Measurements from ENCODE around the gene SYNJ1. TPM values are rescaled to one million over a fixed set of nuclear protein-coding genes. Genes with fewer than 3 reads are reported as not detected.
"Not testable (repeated sequence)": the region's sequence is repeated elsewhere in the genome, so short reads cannot be mapped to it uniquely, and the experiment has no call there.

Gene SYNJ1
- total RNA-seq, 2 donors from 2014 or later, result 12.4 to 29.3 TPM

DNA sequence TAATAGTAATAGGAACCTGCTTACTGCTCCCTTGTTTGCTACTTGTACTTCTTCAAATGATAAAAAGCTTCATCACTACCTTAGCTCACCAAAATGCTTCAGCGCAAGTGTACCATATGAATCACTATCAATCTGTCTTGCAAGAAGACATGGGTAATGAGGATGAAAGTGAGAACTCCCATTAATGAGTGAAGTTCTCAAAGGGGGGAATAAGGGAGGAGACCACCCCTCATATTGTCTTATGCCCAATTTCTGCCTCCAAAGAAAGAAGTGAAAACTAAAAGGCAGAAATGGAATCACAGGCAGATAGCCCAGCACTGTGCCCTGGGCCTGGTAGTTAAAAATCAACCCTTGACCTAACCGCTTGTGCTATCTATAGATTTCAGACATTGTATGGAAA, 63.7 kb downstream of the SYNJ1 start:
- not testable (repeated sequence) for H3K9me3 Mint-ChIP-seq; H3K27ac Mint-ChIP-seq; DNase-seq (ENCODE audit: low spot score in 2 of 2); ATAC-seq
- H3K36me3 Mint-ChIP-seq, result peaks cover 25 to 51% of the 10 kb centered on the region in 2 donors

DNA sequence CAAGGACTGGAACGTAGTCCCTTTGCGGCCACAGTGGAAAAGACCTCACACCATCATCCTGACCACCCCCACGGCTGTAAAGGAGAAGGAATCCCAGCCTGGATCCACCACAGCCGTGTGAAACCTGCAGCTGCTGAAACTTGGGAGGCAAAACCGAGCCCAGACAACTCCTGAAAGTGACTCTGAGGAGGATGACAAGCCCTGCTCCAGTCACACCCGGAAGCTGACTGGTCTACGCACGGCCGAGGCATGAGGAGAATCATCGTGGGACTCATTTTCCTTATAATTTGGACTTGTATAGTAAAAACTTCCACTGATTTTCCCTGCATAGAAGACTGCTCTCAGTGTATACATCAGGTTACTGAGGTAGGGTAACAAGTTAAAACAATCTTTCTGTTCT, 65.8 kb downstream of the SYNJ1 start:
- not testable (repeated sequence) for H3K9me3 Mint-ChIP-seq; H3K27ac Mint-ChIP-seq; DNase-seq (ENCODE audit: low spot score in 2 of 2); ATAC-seq
- H3K36me3 Mint-ChIP-seq, result peaks cover 36 to 45% of the 10 kb centered on the region in 2 donors

DNA sequence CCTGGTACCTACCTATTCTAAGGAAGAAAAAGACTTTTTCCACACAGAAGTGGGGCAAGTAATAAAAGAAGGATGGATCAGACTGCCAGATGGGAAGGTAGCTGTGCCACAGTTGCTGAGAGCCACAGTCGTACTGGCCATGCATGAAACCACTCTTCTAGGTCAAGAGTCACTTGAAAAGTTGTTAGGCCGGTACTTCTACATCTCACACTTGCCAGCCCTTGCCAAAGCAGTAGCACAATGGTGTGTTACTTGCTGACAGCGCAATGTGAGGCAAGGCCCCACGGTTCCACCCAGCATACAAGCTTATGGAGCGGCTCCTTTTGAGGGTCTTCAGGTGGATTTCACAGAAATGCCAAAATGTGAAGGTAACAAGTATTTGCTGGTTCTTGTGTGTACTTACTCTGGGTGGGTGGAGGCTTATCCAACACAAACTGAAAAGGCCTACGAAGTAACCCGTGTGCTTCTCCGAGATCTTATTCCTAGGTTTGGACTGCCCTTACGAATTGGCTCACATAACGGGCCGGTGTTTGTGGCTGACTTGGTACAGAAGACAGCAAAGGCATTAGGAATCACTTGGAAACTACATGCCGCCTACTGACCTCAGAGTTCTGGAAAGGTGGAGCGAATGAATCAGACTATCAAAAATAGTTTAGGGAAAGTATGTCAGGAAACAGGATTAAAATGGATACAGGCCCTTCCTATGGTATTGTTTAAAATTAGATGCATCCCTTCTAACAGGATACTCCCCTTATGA, 66.6 kb downstream of the SYNJ1 start:
- DNase-seq (ENCODE audit: low spot score in 2 of 2); H3K9me3 Mint-ChIP-seq; H3K27ac Mint-ChIP-seq; ATAC-seq: not testable (repeated sequence)
- H3K36me3 Mint-ChIP-seq, result peaks cover 35 to 48% of the 10 kb centered on the region in 2 donors

DNA sequence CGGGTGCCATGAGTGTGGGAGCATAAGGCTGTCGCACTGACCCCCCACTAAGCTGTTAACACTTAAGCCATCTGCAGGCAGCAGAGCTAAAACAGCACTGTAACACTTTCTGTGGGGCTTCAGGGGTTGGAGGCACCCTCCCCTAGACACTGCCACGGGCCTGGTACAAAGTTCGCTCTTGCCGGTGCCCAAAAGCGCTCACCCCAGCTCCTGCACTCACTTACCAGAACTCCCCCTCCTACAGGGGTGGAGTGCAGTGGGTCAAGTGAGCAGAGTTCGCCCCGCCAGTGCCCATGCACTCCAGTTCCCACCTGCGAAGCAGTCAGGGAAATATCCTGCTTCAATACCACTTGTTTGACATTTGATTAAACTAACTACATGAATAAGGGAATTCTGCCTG, 69.3 kb downstream of the SYNJ1 start:
- no peak for ATAC-seq
- DNase-seq (ENCODE audit: low spot score in 2 of 2), result no peak
- H3K36me3 Mint-ChIP-seq, result peaks cover 11 to 21% of the 10 kb centered on the region in 2 donors
- H3K27ac Mint-ChIP-seq, result peak overlapping the region in 1 of 2 donors; percentile 39
- no peaks in the 10 kb centered on the region for H3K9me3 Mint-ChIP-seq

DNA sequence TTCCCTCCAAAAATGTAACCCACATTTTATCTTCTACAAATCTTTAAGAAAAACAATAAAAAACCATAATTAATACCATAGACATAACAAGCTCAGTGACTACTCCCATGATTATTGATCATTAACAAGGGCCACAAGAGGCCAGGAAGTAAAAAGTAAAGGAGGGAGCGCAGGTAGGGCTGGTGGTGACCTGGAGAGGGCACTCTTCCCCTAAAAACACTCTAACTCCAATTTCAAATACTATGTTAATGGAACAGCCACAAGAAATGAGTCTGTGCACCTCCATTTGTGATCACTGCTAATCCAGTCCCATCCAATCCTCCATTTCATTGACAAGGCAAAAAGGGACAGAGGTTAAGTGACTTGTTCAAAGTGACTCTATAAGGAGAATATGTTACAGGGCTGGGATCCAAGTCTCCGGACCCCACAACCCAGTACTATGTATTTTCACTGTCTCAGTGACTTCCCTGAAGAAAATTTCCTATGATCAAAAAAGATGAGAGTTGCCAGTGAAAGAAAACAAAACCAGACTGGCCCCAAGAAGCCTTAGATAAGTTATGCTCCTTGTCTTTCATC, 74.4 kb downstream of the SYNJ1 start:
- ATAC-seq (peak; percentile 58 to 69), DNase-seq (ENCODE audit: low spot score in 2 of 2) (peak in 1 of 2 donors; percentile 18)
- Mint-ChIP-seq H3K36me3 (peaks cover 4 to 5% of the 10 kb centered on the region in 2 donors), H3K27ac (peak overlapping the region in 1 of 2 donors; percentile 1), H3K9me3 (no peaks in the 10 kb centered on the region)

DNA sequence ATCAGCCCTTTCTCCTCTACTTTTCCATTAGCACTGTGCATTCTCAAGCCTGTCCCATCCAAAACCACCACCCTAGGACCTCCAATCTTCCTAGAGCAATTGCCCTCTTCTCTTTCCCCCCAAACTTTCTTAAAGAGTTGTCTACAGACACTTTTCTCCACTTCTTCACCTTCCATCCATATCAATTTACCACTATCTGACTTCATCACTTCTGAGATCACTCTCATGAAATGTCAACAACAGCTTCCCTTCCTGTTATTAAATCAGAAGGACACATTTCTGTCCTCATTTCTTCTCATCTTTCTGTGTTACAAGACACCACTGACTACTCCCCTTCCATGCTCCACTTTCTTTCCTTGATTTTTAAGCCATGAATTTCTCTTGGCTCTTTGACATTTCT, 79.6 kb downstream of the SYNJ1 start:
- Mint-ChIP-seq H3K36me3 (no peaks in the 10 kb centered on the region), H3K27ac (no peak overlapping the region), H3K9me3 (no peaks in the 10 kb centered on the region)
- ATAC-seq (no peak), DNase-seq (ENCODE audit: low spot score in 2 of 2) (no peak)

DNA sequence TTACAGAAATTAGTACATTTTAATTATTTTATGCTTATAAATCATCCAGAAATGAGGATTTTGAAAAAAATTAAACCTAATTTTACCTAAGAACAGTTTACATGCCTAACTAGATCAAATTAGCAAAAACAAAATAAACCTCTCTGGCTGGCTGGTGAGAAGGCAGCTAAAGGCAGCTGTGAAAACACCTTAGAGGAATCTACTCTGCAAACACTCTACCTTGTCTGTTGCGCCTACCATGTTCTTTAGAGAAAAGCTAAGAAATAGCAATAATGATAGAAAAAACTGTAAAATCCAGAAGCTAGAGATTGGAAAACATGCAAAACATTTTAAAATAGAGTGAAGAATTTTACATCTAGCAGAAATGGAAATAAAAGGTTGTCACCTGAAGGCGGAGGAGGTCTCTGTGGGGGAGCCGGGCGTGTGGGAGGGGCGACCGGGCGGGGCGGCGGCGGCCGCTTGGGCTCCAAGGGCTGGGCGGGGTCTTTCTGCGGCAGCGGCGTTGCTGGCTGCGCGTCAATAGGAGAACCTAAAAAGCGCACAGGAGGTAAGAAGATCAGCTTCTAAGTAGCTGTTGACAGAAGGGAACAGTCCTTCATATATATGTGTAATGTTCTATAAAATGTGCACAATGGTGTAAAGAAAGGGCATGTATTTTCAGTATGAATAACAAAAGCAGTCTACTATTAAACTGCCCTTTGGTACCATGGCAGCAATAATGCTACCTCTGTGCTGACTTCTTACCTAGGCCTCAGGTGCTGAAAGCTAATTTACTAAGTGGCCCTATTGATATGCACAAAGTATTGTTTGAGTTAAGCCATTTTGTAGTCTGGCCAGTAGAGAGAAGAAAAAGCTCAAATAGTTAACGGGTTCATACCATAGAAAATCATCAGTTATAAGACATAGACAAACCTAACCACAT, 82.3 kb downstream of the SYNJ1 start:
- DNase-seq (ENCODE audit: low spot score in 2 of 2) (no peak), ATAC-seq (no peak)
- Mint-ChIP-seq H3K9me3 (no peaks in the 10 kb centered on the region), H3K27ac (no peak overlapping the region), H3K36me3 (no peaks in the 10 kb centered on the region)

DNA sequence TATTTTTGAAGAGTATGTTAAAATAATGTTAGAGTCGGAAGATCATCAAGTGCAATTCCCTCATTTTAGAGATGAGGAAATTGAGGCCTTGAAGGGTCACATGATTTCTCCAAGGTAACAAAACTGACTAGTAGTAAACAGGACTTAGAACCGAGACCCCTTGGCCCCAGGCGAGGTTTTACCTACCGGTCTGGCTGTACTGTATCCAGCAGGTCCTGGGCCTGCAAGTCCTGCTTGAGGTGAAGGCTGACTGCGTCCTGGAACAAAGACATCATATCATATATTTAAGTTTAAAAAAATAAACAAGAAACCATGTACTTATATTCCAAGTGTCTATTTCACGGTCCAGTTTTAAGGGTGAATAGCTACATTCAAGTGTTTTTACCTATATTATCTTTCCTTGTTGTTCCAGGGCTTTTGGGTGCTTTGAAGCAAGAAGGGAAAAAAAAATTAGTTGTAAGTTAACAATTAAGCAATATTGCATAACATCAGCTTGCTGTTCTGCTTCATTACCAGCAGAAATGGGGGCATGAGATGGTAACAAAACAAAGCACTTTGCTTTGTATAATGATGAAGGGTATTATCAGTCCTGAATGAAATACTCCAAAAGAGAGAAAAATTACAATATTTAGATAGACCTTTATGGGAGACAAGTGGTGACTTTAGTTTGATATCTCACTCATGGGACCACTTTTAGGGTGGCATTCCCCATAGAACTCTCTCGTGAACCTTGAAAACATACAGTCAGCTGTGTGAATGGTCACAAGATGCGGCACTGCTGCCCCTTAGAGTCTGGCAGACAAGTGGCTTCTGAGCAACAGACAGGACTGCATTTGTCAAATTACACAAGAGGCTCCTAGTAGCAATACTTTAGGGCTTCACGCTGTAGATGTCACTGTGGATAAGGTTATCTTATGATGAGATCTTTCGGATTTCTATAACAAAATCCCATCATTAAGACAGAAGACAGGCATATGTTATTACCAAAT, 85.8 kb downstream of the SYNJ1 start:
- Mint-ChIP-seq H3K27ac (no peak overlapping the region), H3K36me3 (no peaks in the 10 kb centered on the region), H3K9me3 (no peaks in the 10 kb centered on the region)
- DNase-seq (ENCODE audit: low spot score in 2 of 2) (no peak), ATAC-seq (no peak)

DNA sequence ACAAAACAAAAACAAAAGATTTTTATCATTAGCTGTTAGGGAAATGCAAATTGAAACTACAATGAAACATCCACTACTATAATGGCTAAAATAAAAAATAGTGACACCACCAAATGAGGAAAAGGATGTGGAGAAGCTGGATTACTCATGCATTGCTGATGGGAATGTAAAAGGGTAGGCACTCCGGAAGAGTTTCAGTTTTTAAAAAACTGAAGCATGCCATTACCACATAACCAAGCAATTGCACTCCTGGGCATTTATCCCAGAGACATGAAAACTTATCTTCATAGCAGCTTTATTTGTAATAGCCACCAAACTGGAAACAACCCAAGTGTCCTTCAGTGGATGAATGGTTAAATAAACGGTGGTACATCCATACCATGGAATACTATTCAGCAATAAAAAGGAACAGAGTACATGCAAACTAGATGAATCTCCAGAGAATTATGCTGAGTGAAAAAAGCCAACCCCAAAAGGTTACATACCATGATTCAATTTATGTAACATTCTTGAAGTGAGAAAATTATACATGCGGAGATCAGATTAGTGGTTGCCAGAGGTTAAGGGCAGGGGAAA, 101.1 kb downstream of the SYNJ1 start:
- DNase-seq (ENCODE audit: low spot score in 2 of 2), result no peak

DNA sequence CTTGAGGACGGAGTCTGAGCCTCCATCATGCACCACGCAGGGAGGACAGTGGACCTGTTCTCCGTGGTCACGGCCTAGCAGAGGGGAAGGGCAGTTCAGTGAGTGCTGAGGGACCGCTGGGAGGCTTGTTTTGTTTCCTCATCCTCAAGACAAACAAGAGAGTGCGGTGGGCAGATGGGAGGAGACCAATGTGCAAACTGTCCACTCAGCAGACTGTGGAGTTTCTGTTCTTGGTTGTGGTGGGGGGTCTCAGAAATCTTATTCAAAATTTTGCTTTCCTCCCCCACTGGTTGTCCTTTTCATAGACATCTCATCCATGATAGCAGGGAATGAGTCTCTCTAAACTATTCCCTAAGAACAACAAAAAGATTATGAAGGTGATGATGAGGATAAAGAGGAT, 109.6 kb downstream of the SYNJ1 start:
- not testable (repeated sequence) for ATAC-seq; H3K27ac Mint-ChIP-seq; DNase-seq (ENCODE audit: low spot score in 2 of 2); H3K36me3 Mint-ChIP-seq; H3K9me3 Mint-ChIP-seq

More for the DNA sequence above, 101.1 kb downstream of the SYNJ1 start:
- H3K36me3 Mint-ChIP-seq, result no peaks in the 10 kb centered on the region
- no peak overlapping the region for H3K27ac Mint-ChIP-seq
- no peaks in the 10 kb centered on the region for H3K9me3 Mint-ChIP-seq
- no peak for ATAC-seq

DNA sequence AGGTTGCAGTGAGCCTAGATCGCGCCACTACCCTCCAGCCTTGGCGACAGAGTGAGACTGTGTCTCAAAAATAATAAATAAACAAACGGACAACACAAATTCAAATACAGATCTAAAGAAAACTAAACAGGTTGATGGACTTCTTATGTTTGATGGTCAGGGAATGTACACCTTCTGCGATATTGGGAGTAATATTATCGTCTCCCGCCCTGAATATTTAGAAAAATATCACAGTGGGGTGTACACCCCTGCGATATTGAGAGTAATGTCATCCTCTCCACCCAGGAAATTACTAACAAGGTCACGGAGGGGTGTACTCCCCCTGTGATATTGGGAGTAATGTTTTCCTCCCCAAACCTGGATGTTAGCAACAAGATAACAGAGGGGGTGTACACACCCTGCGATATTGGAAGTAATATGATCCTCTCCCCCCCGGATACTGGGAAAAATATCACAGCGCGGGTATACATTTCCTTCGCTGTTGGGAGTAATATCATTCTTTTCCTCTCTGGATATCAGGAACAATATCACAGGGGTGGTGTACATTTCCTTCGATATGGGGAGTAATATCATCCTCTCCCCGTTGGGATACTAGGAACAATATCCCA, 114.3 kb downstream of the SYNJ1 start:
- Mint-ChIP-seq H3K27ac (peak overlapping the region; percentile 95 to 96), H3K36me3 (peaks cover 8 to 20% of the 10 kb centered on the region in 2 donors), H3K9me3 (no peaks in the 10 kb centered on the region)
- ATAC-seq, result no peak
- DNase-seq (ENCODE audit: low spot score in 2 of 2), result no peak

DNA sequence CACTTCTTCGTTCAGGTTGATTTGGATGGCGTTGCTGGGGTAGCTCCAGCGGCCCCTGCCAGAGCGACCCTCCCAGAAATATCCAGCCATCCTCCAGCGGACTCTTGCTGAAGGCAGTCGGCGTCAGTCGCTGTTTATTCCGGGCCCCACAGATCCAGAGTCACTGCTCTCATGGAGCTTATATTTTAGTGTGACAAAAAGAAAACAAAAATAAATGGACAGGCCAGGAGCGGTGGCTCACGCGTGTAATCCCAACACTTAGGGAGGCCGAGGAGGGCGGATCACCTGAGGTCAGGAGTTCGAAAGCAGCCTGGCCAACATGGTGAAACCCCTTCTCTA, 114.8 kb downstream of the SYNJ1 start:
- ATAC-seq, result no peak
- peaks cover 8 to 20% of the 10 kb centered on the region in 2 donors for H3K36me3 Mint-ChIP-seq
- no peaks in the 10 kb centered on the region for H3K9me3 Mint-ChIP-seq
- peak overlapping the region; percentile 95 to 96 for H3K27ac Mint-ChIP-seq
- DNase-seq (ENCODE audit: low spot score in 2 of 2), result no peak

DNA sequence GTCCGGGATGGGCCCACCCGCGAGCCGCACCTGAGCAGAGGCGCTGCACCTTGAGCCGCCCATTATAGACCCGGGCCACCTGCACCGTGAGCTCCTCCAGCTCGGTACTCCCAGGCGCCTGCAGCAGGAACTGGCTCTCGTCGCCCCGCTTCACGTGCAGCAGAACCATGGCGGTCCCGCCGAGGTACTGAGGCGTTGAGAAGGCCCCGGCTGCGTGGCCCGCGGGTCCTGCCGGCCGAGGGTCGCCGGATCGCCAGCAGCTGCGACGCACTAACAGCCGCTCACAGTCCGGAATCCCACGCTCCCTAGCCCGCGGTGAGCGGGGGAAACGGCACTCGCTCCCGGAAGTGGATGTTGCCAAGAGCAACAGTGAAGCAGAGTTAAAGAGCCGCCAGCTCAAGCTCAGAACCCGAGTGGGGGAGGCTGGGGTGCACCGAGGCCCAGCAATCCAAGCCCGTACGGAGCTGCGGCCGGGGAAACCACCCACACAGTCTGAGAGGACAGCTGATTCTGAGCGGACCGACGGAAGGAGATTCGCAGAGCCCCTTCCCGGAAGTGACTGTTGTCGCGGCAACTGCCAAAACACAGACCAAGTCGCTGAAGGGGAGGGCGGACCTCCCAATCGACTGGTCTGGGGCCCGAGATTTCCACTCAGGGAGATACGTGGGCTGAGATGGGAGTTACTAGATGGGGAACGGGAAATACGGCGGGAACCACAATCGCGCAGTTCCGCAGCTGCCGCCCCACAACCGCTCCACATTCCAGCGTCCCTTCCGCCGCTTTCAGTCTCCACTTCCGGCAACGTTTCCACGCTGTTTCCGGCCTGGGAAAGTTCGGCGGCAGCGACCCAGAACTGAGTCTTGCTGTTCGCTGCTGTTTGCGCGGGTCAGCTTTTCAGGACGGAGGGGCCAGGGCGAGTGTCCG, 115.5 kb downstream of the SYNJ1 start, which contains the start of gene CFAP298:
CFAP298 (minus strand) TSS at position 303 of the 924 bp plus-strand sequence; CDS start at position 169, 134 bp downstream.
- DNase-seq (ENCODE audit: low spot score in 2 of 2) (peak; percentile 77 to 87), ATAC-seq (peak; percentile 90 to 94)
- Mint-ChIP-seq H3K27ac (peak within 1 kb of the TSS; percentile 95 to 96), H3K9me3 (no peaks in the 10 kb centered on the region), H3K36me3 (peaks cover 8 to 20% of the 10 kb centered on the region in 2 donors)

DNA sequence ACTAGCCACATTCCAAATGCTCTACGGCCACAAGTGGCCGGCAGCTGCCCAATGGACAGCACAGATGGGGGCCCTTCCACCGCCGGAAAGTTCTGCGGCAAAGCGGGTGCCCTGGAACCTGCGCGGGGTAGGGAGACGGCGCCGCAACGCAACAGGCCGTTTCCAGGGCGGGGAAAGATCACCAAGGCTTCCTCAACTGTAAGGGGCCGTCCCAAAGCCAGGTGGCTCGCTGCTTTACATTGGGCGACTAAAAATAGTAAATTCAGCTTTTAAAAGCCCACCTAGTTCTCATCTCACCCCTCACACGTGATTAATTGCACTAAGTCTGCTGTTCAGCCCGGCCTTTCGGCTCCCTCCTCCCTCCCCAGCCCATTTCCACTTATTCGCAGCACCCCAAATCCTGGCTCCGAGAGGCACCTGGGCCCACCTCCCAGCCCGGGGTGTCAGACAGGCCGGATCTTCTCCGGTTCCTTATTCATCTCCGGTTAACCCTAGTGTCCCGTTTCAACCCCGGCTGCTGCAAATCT, 116.3 kb downstream of the SYNJ1 start:
- peak overlapping the region; percentile 95 to 96 for H3K27ac Mint-ChIP-seq
- ATAC-seq, result peak; percentile 0 to 54
- H3K36me3 Mint-ChIP-seq, result peaks cover 8 to 20% of the 10 kb centered on the region in 2 donors
- no peaks in the 10 kb centered on the region for H3K9me3 Mint-ChIP-seq
- DNase-seq (ENCODE audit: low spot score in 2 of 2), result peak; percentile 38 to 64

Data from activated naive CD4-positive, alpha-beta T cell treated with anti-CD3 and anti-CD28 coated beads, Interleukin-2, amount 50 U/mL, for 72 hours (primary cell).